T-helper 1 cell treated with Interleukin-12 subunit alpha and Interleukin-12 subunit beta and Interleukin-4 antibody, amounts not matched to agents 30 ng/mL and 1 ng/mL, for 36 hours (primary cell): ENCODE results near the gene ADAMTS9. TPM values are rescaled to one million over a fixed set of nuclear protein-coding genes. Genes with fewer than 3 reads are reported as not detected.

Experiments
- intact Hi-C: fragments of 100-400 bp; cut with micrococcal nuclease; formaldehyde crosslinking; loops from one replicate; pipeline ENCODE4 v1.15.1; 2024
- total RNA-seq: library from RNA; stranded (reverse); gene quantifications from 2 replicates; pipeline ENCODE4 v1.2.3, GENCODE V29; 2022

Gene ADAMTS9
- total RNA-seq, 1 donor from 2014 or later = not detected

DNA sequence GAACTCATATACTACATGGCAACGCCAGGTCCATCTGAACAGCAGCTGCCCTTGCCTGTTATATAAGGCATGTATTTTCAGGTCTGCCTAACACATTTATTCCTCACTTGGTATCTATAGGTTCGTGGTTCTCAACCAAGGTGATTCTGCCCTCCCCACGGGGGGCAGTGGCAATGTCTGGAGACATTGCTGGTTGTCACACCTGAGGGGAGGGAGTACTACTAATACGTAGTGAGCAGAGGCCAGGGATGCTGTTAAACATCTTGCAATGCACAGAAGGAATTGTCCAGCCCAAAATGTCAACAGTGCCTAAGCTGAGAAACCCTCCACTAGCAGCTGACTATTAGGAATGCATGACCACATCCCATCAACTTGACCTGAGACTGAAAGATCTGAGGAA, 32.6 kb downstream of the ADAMTS9 start:
- intact Hi-C loops = no loop called here

DNA sequence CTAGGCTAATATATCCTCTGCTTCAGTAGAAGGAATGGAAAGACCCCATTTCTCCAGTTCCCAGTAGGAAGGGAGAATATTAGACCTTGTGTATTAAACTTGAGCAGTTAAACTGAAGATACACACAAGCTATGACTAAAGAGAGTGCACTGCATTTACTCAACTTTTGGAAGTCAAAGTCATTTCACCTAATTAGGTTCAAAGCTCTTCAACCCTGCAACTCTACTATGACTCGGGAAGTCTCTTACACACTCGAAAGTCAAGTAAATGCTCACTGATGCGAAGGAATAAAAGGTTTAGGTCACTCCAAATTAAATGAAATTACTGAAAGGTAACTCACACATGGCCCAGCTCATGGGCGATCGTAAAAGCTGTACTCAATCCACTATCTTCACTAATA, 33.8 kb downstream of the ADAMTS9 start:
- intact Hi-C loops = no loop called here

DNA sequence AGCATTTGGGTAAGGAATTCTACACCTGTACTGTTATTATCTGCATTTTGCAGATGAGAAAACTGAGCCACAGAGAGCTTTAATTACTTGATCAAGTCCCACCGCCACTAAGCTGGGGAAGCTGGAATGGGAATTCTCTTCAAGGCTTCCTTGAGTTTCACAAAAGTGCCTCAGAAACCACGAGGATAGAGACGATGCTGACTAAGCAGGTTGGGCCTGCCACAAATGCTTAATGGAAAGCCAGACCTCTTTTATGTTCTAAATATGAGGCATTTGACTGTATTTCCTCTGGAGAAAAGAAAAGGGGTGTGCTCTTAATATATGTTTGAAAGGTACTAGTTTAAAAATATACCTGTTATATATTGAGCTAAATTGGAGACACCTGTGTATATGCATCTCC, 34.7 kb downstream of the ADAMTS9 start:
- intact Hi-C loops = no loop called here

DNA sequence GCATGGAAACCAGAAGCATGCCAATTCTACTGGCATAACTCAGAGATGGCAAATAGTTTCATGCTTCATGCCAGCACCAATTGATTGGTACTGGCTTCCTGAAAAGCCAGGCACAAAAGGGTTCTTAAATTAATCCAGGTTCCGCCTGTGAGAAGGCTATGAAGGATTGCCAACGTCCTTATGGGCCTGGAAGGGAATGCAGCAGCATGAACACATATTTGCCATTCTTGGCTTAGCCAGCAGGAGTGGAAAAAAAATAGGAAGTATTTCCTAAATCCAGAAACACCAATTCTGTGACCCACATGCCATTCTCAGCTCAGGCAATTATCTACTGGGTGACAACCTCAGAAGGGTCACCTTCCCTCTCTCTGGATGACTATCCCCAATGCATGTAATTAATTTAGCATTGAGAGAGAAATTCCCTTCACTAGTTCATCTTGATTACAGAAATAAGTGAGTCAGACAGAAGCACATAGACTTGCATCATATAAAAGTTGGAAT, 36.0 kb downstream of the ADAMTS9 start:
- intact Hi-C loops = no loop called here

- intact Hi-C loops = no loop called here
These were observed 36.5 kb downstream of the ADAMTS9 start for GRCh38 chr3:64651303-64651702.

GRCh38 chr3:64650715-64651114, 37.1 kb downstream of the ADAMTS9 start:
- intact Hi-C loops = no loop called here

GRCh38 chr3:64650096-64650622, 37.6 kb downstream of the ADAMTS9 start:
- intact Hi-C loops = no loop called here

GRCh38 chr3:64648927-64649906, 38.6 kb downstream of the ADAMTS9 start:
- intact Hi-C loops = no loop called here

DNA sequence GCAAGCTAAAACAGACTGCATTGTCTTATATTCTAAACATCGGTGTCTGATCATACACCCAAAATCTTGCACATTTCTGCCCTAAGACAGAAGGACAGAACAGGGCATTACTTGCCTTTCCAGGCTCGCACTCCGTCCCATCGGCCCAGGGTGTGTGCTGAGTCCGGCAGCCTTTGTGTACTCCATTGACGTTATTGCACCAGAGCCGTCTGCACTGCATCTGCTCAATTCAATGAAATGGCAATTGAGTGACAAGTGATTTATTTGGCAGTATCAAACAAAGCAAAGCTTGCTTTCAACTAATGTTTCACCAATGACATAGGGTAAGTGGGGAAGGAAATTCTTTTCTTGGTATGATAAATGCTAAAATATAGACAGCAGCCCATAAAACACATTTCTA, 40.0 kb downstream of the ADAMTS9 start:
- intact Hi-C loops = no loop called here

GRCh38 chr3:64645243-64645642, 42.6 kb downstream of the ADAMTS9 start:
- intact Hi-C loops = no loop called here

GRCh38 chr3:64644483-64644882, 43.3 kb downstream of the ADAMTS9 start:
- intact Hi-C loops = no loop called here

DNA sequence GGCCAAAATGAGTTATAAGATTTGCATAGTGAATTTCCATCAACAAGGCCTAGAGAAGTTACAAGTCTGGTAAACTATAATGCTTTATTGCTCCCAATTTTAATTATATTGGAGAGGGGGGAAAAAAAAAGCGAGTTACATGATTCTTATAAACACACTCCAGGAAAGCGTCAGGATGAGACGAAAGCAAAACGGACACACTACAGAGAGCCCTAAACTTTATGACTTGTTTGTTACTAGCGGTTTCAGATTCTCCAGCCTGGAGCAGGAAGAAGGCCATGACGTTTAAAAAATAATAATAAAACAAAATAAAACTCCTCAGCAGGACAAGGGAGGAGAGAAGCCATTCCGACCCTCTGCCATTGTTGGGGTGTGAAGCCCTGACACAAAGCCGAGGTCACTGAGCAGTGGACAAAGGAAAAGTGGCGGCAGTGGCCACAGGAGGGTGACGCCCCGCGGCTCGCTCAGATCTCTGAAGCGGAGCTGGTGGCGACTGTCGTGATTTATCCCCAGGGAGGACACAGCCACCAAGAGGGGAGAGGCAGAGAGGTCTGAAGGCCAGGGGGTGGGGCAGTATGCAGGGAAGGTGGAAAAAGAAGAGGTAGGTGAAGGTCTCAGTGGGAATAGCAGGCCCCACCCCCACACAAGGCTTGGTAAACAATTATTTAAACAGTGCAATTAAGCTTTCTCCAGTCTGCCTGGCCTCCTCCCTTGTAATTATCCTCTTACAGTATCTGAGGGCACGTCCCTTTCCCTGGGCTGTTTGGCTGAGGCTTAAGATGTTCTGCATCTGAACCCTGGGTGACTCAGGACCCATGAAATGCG, 45.3 kb downstream of the ADAMTS9 start:
- intact Hi-C loops = no loop called here

GRCh38 chr3:64638981-64639481, 48.8 kb downstream of the ADAMTS9 start:
- intact Hi-C loops = no loop called here

DNA sequence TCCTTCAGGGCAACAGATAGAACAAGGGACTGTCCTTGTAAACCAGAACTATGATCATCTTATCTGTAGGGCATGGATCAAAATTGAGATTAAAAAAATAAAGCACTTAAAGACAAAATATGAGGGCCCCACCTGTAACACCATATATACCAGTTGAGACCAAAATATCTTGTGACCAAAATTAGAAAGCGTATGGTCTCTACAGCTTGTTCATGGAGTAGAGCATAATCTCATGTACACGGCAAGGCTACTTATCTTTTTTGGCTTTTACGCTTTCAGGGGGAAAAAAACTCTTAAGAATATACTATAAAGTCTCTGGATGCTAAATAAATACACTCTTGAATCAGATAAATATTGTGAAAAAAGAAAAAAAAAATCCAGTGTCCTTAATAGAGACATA, 49.3 kb downstream of the ADAMTS9 start:
- intact Hi-C loops = no loop called here

- intact Hi-C loops = no loop called here
These were observed 53.4 kb downstream of the ADAMTS9 start for GRCh38 chr3:64634417-64634816.

DNA sequence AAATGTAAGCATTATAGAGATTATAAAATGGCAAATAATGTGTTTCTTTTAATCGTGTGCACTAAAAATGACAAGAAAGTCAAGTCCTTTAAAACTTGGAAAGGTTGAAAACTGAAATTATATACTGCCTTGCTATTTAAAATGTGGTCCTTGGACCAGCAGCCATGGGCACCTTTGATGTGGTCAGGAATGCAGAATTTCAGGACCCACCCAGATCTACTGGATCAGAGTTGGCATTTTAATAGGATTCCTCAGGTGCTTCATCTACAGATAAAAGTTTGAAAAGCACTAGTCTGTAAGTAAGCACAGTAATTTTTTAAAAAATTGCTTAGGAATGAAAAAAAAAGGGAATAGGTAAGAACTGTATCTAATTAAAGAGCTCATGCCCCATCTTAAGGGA, 55.8 kb downstream of the ADAMTS9 start:
- intact Hi-C loops = no loop called here

DNA sequence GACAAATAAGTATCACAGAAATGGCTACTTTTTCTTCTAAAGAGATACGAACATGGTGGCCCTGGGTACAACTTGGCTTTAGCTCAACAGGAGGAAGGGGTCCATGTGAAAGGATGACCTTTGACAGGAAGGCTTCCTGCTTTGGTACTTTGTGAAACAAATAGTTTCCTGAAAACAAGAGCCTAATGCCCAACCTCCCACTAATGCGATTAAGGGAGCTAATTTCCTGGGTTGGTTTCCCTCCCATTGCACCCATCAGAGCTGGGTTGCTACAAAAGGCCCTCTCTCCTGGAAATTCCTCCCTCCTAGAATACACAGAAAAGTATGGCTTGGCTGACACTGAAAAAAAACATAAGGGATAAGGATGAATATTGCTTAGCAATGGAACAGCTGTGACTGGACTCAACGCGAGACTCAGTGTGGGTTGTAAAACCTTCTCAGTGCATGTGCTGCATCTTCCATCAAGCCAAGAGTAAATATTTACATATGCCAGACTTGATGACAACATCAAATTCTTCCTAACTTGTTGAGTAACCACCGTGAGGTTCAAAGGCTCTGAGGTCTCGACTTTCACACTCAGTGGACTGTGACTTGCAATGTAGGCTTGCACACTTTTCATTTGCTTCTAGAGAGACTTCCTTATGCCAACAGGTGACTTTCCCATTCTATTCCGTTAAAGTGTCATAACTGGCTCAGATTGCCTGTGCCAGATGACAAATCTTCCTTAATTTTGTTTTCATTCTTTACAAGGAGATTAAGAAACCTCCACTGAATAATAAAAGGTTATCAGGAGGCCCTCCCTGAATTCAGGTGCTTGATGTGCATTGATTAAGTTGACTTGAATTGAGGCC, 60.1 kb downstream of the ADAMTS9 start:
- intact Hi-C loops = no loop called here

GRCh38 chr3:64627042-64627441, 60.8 kb downstream of the ADAMTS9 start:
- intact Hi-C loops = no loop called here

DNA sequence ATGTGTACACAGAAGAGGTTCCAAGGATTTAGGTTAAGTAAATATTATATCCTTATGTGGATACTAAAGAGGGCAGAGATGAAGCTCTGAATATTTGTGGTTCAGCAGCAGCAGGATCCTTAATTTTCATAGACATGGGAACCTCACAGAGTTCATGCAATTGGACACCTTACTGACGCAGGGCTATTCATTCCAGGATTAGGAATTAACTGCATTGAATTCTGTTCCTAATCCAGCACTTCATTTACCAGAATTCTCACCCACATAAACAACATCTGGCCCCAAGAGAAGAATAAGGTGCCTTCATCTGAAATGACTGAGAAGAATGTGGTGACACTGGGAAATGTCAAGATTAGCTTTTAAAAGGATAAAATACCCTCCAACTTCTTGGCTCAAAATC, 62.4 kb downstream of the ADAMTS9 start:
- intact Hi-C loops = no loop called here

GRCh38 chr3:64623125-64623524, 64.7 kb downstream of the ADAMTS9 start:
- intact Hi-C loops = no loop called here
